ENCODE results near the gene COL25A1.

DNA sequence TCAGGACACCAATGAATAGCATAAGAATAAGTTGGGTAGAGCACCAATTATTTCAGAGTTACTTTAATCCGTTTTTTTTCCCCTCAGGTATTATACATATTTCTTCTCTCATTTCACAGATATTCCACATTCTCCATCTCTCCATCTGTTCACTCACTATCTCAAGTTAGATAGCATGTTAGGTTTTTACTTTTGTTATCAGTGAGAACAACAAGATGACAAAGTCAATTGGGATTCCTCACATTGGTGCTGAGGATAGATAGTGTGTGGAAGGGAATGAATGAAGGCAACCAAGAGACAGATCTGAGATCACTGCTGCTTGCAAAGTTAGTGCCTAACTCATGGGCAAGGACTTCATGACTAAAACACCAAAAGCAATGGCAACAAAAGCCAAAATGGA is 427.7 kb downstream of the COL25A1 start:
- TF ChIP-seq, protein P1, sequence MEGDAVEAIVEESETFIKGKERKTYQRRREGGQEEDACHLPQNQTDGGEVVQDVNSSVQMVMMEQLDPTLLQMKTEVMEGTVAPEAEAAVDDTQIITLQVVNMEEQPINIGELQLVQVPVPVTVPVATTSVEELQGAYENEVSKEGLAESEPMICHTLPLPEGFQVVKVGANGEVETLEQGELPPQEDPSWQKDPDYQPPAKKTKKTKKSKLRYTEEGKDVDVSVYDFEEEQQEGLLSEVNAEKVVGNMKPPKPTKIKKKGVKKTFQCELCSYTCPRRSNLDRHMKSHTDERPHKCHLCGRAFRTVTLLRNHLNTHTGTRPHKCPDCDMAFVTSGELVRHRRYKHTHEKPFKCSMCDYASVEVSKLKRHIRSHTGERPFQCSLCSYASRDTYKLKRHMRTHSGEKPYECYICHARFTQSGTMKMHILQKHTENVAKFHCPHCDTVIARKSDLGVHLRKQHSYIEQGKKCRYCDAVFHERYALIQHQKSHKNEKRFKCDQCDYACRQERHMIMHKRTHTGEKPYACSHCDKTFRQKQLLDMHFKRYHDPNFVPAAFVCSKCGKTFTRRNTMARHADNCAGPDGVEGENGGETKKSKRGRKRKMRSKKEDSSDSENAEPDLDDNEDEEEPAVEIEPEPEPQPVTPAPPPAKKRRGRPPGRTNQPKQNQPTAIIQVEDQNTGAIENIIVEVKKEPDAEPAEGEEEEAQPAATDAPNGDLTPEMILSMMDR (IDR thresholded peaks at IDR 0.05), result no peak
- no peak for TF ChIP-seq POLR2A (IDR thresholded peaks at IDR 0.05)

Data from heart left ventricle (tissue), 13 donors.